H9 (cell line): ENCODE measurements around the gene MARCHF3. TPM values are rescaled to one million over a fixed set of nuclear protein-coding genes. Genes with fewer than 3 reads are reported as not detected.

ENCODE experiments used
- DNase-seq: peaks from one replicate; pipeline ENCODE4 v3.0.0-alpha.2; 2017
- H2AFZ ChIP-seq: one replicate; pipeline ENCODE4 v1.6.1; 2013; ENCODE audit warnings: mild to moderate bottlenecking, low read length, control low read depth, moderate library complexity
- H2AK5ac ChIP-seq: 2 replicates; pipeline ENCODE4 v1.6.1; 2013; ENCODE audit warnings: low read length, control low read depth, mixed read lengths; ENCODE audit not compliant: insufficient read length
- H2BK120ac ChIP-seq: one replicate; pipeline ENCODE4 v1.6.1; 2013; ENCODE audit warnings: low read depth, mild to moderate bottlenecking, low read length, control low read depth, inconsistent platforms; ENCODE audit not compliant: poor library complexity, severe bottlenecking
- H2BK12ac ChIP-seq: 2 replicates; pipeline ENCODE4 v1.6.1; 2013; ENCODE audit warnings: low read length, control low read depth, mixed read lengths, low read depth; ENCODE audit not compliant: insufficient read length
- H2BK15ac ChIP-seq: 2 replicates; pipeline ENCODE4 v1.6.1; 2013; ENCODE audit warnings: low read depth, low read length, control low read depth
- H2BK20ac ChIP-seq: one replicate; pipeline ENCODE4 v1.6.1; 2013; ENCODE audit warnings: low read depth, mild to moderate bottlenecking, low read length, control low read depth, inconsistent platforms; ENCODE audit not compliant: poor library complexity, severe bottlenecking
- H2BK5ac ChIP-seq: 2 replicates; pipeline ENCODE4 v1.6.1; 2013; ENCODE audit warnings: low read length, control low read depth, mixed read lengths; ENCODE audit not compliant: insufficient read length
- H3K14ac ChIP-seq: 2 replicates; pipeline ENCODE4 v1.6.1; 2013; ENCODE audit warnings: low read length, control low read depth; ENCODE audit not compliant: insufficient read depth
- H3K18ac ChIP-seq: 2 replicates; pipeline ENCODE4 v1.6.1; 2013; ENCODE audit warnings: low read depth, mild to moderate bottlenecking, mixed read lengths, low read length, control low read depth; ENCODE audit not compliant: insufficient read length
- H3K23ac ChIP-seq: 2 replicates; pipeline ENCODE4 v1.6.1; 2013; ENCODE audit warnings: low read length, control low read depth, mixed read lengths, low read depth; ENCODE audit not compliant: insufficient read length
- H3K23me2 ChIP-seq: 2 replicates; pipeline ENCODE4 v1.6.1; 2013; ENCODE audit warnings: low read depth, mild to moderate bottlenecking, mixed read lengths, low read length, control low read depth; ENCODE audit not compliant: insufficient read length, poor library complexity, severe bottlenecking
- H3K27ac ChIP-seq: 2 replicates; pipeline ENCODE4 v1.5.1; 2013; ENCODE audit warnings: low read length, control low read depth, mixed read lengths, low read depth; ENCODE audit not compliant: insufficient read length
- H3K27me3 ChIP-seq: 2 replicates; pipeline ENCODE4 v1.6.1; 2013; ENCODE audit warnings: low read length, control low read depth, inconsistent platforms; ENCODE audit not compliant: insufficient read depth
- H3K4ac ChIP-seq: 2 replicates; pipeline ENCODE4 v1.6.1; 2013; ENCODE audit warnings: low read depth, mild to moderate bottlenecking, control low read depth, inconsistent platforms, low read length, moderate library complexity
- H3K4me1 ChIP-seq: 2 replicates; pipeline ENCODE4 v1.6.1; 2013; ENCODE audit warnings: low read length, control low read depth, inconsistent platforms; ENCODE audit not compliant: insufficient read depth
- H3K4me2 ChIP-seq: 2 replicates; pipeline ENCODE4 v1.6.1; 2013; ENCODE audit warnings: low read length, control low read depth, mixed read lengths; ENCODE audit not compliant: insufficient read length, insufficient read depth
- H3K56ac ChIP-seq: 2 replicates; pipeline ENCODE4 v1.6.1; 2013; ENCODE audit warnings: low read depth, mild to moderate bottlenecking, mixed read lengths, low read length, control low read depth; ENCODE audit not compliant: insufficient read length
- H3K79me1 ChIP-seq: 2 replicates; pipeline ENCODE4 v1.6.1; 2013; ENCODE audit warnings: low read depth, mild to moderate bottlenecking, moderate library complexity, low read length, control low read depth, inconsistent platforms; ENCODE audit not compliant: insufficient read depth, poor library complexity, severe bottlenecking
- H3K79me2 ChIP-seq: 2 replicates; pipeline ENCODE4 v1.6.1; 2013; ENCODE audit warnings: low read length, control low read depth, inconsistent platforms; ENCODE audit not compliant: insufficient read depth
- H3K9ac ChIP-seq: 2 replicates; pipeline ENCODE4 v1.6.1; 2013; ENCODE audit warnings: low read length, control low read depth, mixed read lengths; ENCODE audit not compliant: insufficient read length; ENCODE audit errors: extremely low read depth
- H3K9me3 ChIP-seq: one replicate; pipeline ENCODE4 v1.6.1; 2013; ENCODE audit warnings: low read depth, low read length, inconsistent platforms; ENCODE audit not compliant: control insufficient read depth
- H3T11ph ChIP-seq: one replicate; pipeline ENCODE4 v1.6.1; 2013; ENCODE audit warnings: mild to moderate bottlenecking, low read length, control low read depth, inconsistent platforms
- H4K20me1 ChIP-seq: one replicate; pipeline ENCODE4 v1.6.1; 2013; ENCODE audit not compliant: control insufficient read depth, insufficient read length, insufficient read depth
- H4K5ac ChIP-seq: 2 replicates; pipeline ENCODE4 v1.6.1; 2013; ENCODE audit warnings: low read depth, mild to moderate bottlenecking, mixed read lengths, low read length, control low read depth; ENCODE audit not compliant: insufficient read length
- H4K8ac ChIP-seq: replicated peaks from 2 replicates; pipeline ENCODE4 v1.6.1; 2013; ENCODE audit warnings: low read length, control low read depth, mixed read lengths, low read depth; ENCODE audit not compliant: insufficient read length
- H4K91ac ChIP-seq: 2 replicates; pipeline ENCODE4 v1.6.1; 2013; ENCODE audit warnings: low read depth, mild to moderate bottlenecking, moderate library complexity, mixed read lengths, low read length, control low read depth; ENCODE audit not compliant: insufficient read length
- H3K27ac Mint-ChIP-seq, 3 experiments: 2 replicates in 2 of 3; 3 replicates in 1 of 3; pipeline ENCODE4 v1.8.0; 2020 to 2021; ENCODE audit warnings: mixed read lengths in 3 of 3, mild to moderate bottlenecking in 1 of 3, moderate library complexity in 1 of 3
- H3K27me3 Mint-ChIP-seq: 2 replicates; pipeline ENCODE4 v1.8.0; 2021; ENCODE audit warnings: low read depth, mild to moderate bottlenecking, moderate library complexity, mixed read lengths
- H3K36me3 Mint-ChIP-seq, 3 experiments: 2 replicates in 2 of 3; 3 replicates in 1 of 3; pipeline ENCODE4 v1.8.0; 2020 to 2021; ENCODE audit warnings: low read depth in 3 of 3, mixed read lengths in 3 of 3; ENCODE audit not compliant: insufficient read depth in 1 of 3
- H3K4me1 Mint-ChIP-seq, 2 experiments: 2 replicates each; pipeline ENCODE4 v1.8.0; 2020; ENCODE audit warnings: mixed read lengths in 2 of 2
- H3K4me3 Mint-ChIP-seq, 2 experiments: 2 replicates in 1 of 2; 3 replicates in 1 of 2; pipeline ENCODE4 v1.8.0; 2020 to 2021; ENCODE audit warnings: mild to moderate bottlenecking in 2 of 2, mixed read lengths in 2 of 2, moderate library complexity in 1 of 2
- H3K9me3 Mint-ChIP-seq, 2 experiments: 2 replicates in 1 of 2; 3 replicates in 1 of 2; pipeline ENCODE4 v1.8.0; 2020; ENCODE audit warnings: mild to moderate bottlenecking in 2 of 2, mixed read lengths in 2 of 2, moderate library complexity in 1 of 2
- WGBS: extraction: QIAGEN DNeasy Blood & Tissue Kit; methylation state at CpG from one replicate; pipeline ENCODE4 v1.1.7; 2013; ENCODE audit warnings: missing lambda C conversion rate, low lambda C conversion rate, mixed read lengths; ENCODE audit not compliant: insufficient read length; ENCODE audit errors: extremely low coverage; 5-methylcytosine and 5-hydroxymethylcytosine counted together
- total RNA-seq: library from RNA; stranded (reverse); gene quantifications from 2 replicates; pipeline ENCODE4 v1.2.1, GENCODE V29; 2021
- TF ChIP-seq, protein P1 (sequence below): fragments of 200-600 bp; sonication (generic); conservative IDR thresholded peaks from 3 replicates; pipeline ENCODE4 v1.8.0; 2021; ENCODE audit warnings: antibody characterized with exemption, mild to moderate bottlenecking

MARCHF3 gene
- total RNA-seq, 1 experiment from 2014 or later = 17.7 TPM

DNA sequence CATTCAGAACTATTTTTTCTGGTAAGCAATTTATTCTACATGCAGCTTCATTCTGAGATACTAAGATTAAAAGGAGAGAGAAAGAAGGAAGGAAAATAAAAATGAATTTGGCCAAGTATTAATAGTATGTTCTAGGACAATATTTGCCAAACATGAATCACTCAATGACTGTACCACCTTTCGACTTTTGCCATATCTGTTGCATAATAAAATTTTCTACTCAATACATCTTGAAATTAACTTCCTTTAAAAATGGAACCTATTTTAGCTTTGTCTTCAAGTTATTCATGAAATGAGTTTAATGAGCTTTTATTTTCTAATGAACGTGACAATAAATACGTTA, 111.8 kb downstream of the MARCHF3 start:
- Mint-ChIP-seq H3K4me1 (peaks cover 28 to 30% of the 10 kb centered on the region in 2 experiments), H3K27ac (no peak overlapping the region), H3K4me3 (no peak overlapping the region), H3K36me3 (peaks cover 0 to 5% (median 2%) of the 10 kb centered on the region in 3 experiments; a peak in 3 of 7 replicates), H3K27me3 (no peaks in the 10 kb centered on the region), H3K9me3 (no peaks in the 10 kb centered on the region)
- Histone ChIP-seq H3K18ac (no peak overlapping the region), H3T11ph (no peak overlapping the region), H3K4me2 (no peak overlapping the region), H3K27ac (no peak overlapping the region), H3K79me2 (no peaks in the 10 kb centered on the region), H3K27me3 (no peaks in the 10 kb centered on the region), H2AFZ (no peak overlapping the region), H3K56ac (no peak overlapping the region), H2AK5ac (no peak overlapping the region), H3K14ac (no peak overlapping the region), H2BK12ac (no peak overlapping the region), H3K23ac (no peak overlapping the region), H3K4ac (no peak overlapping the region), H3K79me1 (no peaks in the 10 kb centered on the region), H4K20me1 (no peaks in the 10 kb centered on the region), H3K4me1 (no peaks in the 10 kb centered on the region; the same call in 1 of the 2 replicates), H2BK20ac (no peak overlapping the region), H4K8ac (no peak overlapping the region), H2BK15ac (no peak overlapping the region), H2BK5ac (no peak overlapping the region), H4K5ac (no peak overlapping the region), H3K9ac (no peak overlapping the region), H4K91ac (no peak overlapping the region), H3K9me3 (no peaks in the 10 kb centered on the region), H3K23me2 (no peaks in the 10 kb centered on the region), H2BK120ac (no peak overlapping the region)
- no CpG with 5 or more reads among the region's 3 CpGs for WGBS
- no peak for DNase-seq
- TF ChIP-seq, protein P1, sequence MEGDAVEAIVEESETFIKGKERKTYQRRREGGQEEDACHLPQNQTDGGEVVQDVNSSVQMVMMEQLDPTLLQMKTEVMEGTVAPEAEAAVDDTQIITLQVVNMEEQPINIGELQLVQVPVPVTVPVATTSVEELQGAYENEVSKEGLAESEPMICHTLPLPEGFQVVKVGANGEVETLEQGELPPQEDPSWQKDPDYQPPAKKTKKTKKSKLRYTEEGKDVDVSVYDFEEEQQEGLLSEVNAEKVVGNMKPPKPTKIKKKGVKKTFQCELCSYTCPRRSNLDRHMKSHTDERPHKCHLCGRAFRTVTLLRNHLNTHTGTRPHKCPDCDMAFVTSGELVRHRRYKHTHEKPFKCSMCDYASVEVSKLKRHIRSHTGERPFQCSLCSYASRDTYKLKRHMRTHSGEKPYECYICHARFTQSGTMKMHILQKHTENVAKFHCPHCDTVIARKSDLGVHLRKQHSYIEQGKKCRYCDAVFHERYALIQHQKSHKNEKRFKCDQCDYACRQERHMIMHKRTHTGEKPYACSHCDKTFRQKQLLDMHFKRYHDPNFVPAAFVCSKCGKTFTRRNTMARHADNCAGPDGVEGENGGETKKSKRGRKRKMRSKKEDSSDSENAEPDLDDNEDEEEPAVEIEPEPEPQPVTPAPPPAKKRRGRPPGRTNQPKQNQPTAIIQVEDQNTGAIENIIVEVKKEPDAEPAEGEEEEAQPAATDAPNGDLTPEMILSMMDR = no peak
